ENCODE data around the gene DIAPH1.

DIAPH1 gene

GRCh38 chr5:141534492-141535213 is 84.1 kb downstream of the DIAPH1 start:
- no peak for TF ChIP-seq CTCF (IDR thresholded peaks at IDR 0.05; ENCODE audit: control insufficient read depth, insufficient read depth, low read depth, low read length, missing control alignments)

DNA sequence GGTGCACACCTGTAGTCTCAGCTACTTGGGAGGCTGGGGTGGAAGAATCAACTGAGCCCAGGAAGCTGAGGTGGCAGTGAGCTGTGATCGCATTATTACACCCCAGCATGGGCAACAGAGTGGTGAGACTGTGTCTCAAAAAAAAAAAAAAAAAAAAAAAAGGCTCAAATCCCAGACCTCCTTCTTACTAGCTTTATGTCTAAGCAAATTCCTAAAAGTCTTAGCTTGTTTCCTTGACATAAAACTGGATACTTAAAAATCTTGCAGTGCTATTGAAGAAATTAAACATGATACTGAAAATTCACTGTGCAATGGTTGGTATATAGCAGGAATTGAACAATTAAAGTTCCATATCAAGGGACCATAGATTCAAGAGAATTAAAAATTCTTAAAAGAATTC is 84.9 kb downstream of the DIAPH1 start:
- DNase-seq (ENCODE audit: low read depth): no peak
- H3K4me3 ChIP-seq (ENCODE audit: control insufficient read depth, low read depth, low read length): no peak overlapping the region
- TF ChIP-seq CTCF (IDR thresholded peaks at IDR 0.05; ENCODE audit: control insufficient read depth, insufficient read depth, low read depth, low read length, missing control alignments): no peak

More at GRCh38 chr5:141534492-141535213, 84.1 kb downstream of the DIAPH1 start:
- no peak overlapping the region for H3K4me3 ChIP-seq (ENCODE audit: control insufficient read depth, low read depth, low read length)
- no peak for DNase-seq (ENCODE audit: low read depth)

DNA sequence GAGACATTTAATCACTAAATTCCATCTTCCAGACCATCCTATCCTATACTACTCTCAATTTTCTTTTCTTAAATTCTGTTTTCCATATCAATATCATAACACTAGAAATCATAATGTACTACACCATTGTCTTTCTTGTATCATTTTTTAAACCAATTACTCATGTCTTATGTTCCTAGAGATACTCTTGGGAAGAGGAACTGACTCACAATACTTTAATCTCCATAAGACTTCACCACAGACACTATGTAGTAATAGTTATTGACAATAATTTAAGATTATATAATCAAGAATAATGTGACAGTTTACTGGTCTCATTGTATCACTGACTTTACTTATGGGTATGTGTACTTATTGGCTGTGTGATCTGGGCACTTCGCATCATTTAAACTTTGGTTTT is 86.1 kb downstream of the DIAPH1 start:
- no peak overlapping the region for H3K4me3 ChIP-seq (ENCODE audit: control insufficient read depth, low read depth, low read length)
- DNase-seq (ENCODE audit: low read depth): no peak
- no peak for TF ChIP-seq CTCF (IDR thresholded peaks at IDR 0.05; ENCODE audit: control insufficient read depth, insufficient read depth, low read depth, low read length, missing control alignments)

- no peak for TF ChIP-seq CTCF (IDR thresholded peaks at IDR 0.05; ENCODE audit: control insufficient read depth, insufficient read depth, low read depth, low read length, missing control alignments)
- H3K4me3 ChIP-seq (ENCODE audit: control insufficient read depth, low read depth, low read length): no peak overlapping the region
- DNase-seq (ENCODE audit: low read depth): no peak
Observed at GRCh38 chr5:141529873-141530272, 88.9 kb downstream of the DIAPH1 start.

DNA sequence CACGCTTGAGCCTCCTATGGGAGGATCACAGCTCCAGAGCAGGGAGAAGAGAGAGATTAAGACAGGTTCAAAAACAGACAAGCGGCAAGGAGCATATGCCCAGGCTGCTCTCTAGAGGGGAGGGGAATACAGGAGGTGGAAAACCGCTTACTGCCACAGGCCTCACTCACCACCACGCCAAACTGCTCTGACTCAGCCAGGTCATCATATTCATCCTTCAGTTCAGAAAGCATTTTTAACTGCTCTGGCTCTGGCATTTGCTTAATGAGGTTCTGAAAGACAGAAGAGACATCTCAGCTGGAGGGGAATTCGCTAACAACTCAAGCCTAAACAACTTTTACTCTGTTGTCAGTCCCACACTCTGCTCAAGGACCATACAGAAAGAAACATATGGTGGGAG is 89.8 kb downstream of the DIAPH1 start:
- no peak overlapping the region for H3K4me3 ChIP-seq (ENCODE audit: control insufficient read depth, low read depth, low read length)
- DNase-seq (ENCODE audit: low read depth): no peak
- TF ChIP-seq CTCF (IDR thresholded peaks at IDR 0.05; ENCODE audit: control insufficient read depth, insufficient read depth, low read depth, low read length, missing control alignments): no peak

DNA sequence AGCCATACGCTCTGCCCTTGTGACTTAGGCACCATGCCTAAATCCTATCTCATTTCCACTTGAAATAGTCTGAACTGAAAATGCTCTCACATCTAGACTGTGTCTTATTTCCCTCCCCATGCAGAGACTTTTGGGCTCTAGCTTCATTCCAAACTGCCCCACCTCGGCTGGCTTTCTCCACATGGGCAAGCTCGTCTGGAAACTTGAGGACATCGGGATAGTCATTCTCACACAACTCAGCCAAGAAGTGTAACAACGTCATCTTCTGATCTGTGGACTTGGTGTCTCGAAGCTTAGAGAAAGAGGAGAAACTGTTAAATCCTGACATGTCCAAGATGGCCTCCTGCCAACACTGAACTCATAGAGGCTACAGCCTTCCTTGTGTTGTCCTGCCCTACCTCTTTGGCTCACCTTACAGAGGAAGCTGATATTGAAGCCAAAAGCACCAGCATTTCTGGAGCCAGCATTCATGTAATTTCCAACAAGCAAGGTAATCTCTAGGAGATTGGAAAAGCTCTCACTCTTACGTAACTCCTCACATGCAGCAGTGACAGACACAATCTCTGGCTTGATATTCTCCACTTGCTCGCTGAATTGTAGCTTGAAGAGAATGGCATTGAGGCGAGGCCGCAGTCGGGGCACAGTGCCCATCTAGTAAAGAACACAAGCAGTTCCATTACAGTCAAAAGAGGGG is 90.4 kb downstream of the DIAPH1 start:
- TF ChIP-seq CTCF (IDR thresholded peaks at IDR 0.05; ENCODE audit: control insufficient read depth, insufficient read depth, low read depth, low read length, missing control alignments): no peak
- H3K4me3 ChIP-seq (ENCODE audit: control insufficient read depth, low read depth, low read length): no peak overlapping the region
- DNase-seq (ENCODE audit: low read depth): no peak
